HepG2 (cell line): ENCODE measurements around the gene FAM181A. TPM values are rescaled to one million over a fixed set of nuclear protein-coding genes. Genes with fewer than 3 reads are reported as not detected.

Source experiments
- ATAC-seq: fragments of 200-7000 bp; cut with Tn5 transposase; 3 replicates; pipeline ENCODE4 v1.9.1; 2020; ENCODE audit warnings: mild to moderate bottlenecking, moderate library complexity
- BruUV-seq: library from RNA; stranded (reverse); fragments of 400-500 nt; replicated peaks from 2 replicates; lab custom pipeline; 2021; lab: Mats Ljungman, UMichigan
- CTCF ChIA-PET: fragments of 300-600 bp; formaldehyde crosslinking; extraction: SDS; loops from one replicate; lab custom pipeline; 2021; ENCODE audit warnings: low total read pairs, inconsistent platforms, low intra/inter-chr PET ratio; lab: Yijun Ruan, JAX
- POLR2A ChIA-PET: fragments of 350-600 bp; sonication (Branson Sonifier 250); formaldehyde crosslinking; loops from one replicate; lab custom pipeline; 2020; ENCODE audit warnings: antibody characterized with exemption, inconsistent platforms; lab: Yijun Ruan, JAX
- DNase-seq: peaks from one replicate; pipeline ENCODE4 v3.0.0-alpha.2; 2015; ENCODE audit warnings: low spot score
- FAIRE-seq: peaks from 3 replicates; lab custom pipeline; 2011; peaks lifted over from hg19 to GRCh38; lab: Jason Lieb, UNC
- H2AFZ ChIP-seq: one replicate; pipeline ENCODE4 v1.6.1; 2011; ENCODE audit warnings: low read length, inconsistent platforms
- H3K27ac ChIP-seq: fragments of 300-600 bp; 3 replicates; pipeline ENCODE4 v1.8.0; 2011; ENCODE audit warnings: mixed run types, mild to moderate bottlenecking, mixed read lengths, low read length, inconsistent platforms; ENCODE audit not compliant: insufficient read depth; ENCODE audit errors: extremely low read length
- H3K27me3 ChIP-seq, 2 experiments: fragments of 200-600 bp in 1 of 2; 2 replicates in 1 of 2; 3 replicates in 1 of 2; pipeline versions ENCODE4 v1.6.0 to v1.8.0; 2011; ENCODE audit warnings: low read length in 2 of 2, mild to moderate bottlenecking in 2 of 2, moderate library complexity in 2 of 2, inconsistent platforms in 1 of 2; ENCODE audit not compliant: insufficient read depth in 2 of 2, control insufficient read depth in 1 of 2
- H3K36me3 ChIP-seq, 2 experiments: fragments of 200-600 bp in 1 of 2; replicated peaks in 1 of 2; 2 replicates in 1 of 2; 3 replicates in 1 of 2; pipeline versions ENCODE4 v1.5.1 to v1.8.0; 2011; ENCODE audit warnings: low read length in 2 of 2, inconsistent platforms in 1 of 2; ENCODE audit not compliant: insufficient read depth in 2 of 2, control insufficient read depth in 1 of 2
- H3K4me1 ChIP-seq: 2 replicates; pipeline ENCODE4 v1.5.1; 2012; ENCODE audit warnings: low read length, inconsistent platforms; ENCODE audit not compliant: insufficient read depth
- H3K4me2 ChIP-seq: 2 replicates; pipeline ENCODE4 v1.6.0; 2011; ENCODE audit warnings: low read depth, low read length, inconsistent platforms
- H3K4me3 ChIP-seq, 3 experiments: fragments of 200-600 bp in 1 of 3; sonication (generic), shearing (Covaris generic) in 1 of 3; replicated peaks in 1 of 3; 2 replicates each; pipeline ENCODE4 v1.5.1; 2011 to 2016; ENCODE audit warnings: low read length in 3 of 3, inconsistent platforms in 2 of 3, low read depth in 2 of 3, mild to moderate bottlenecking in 2 of 3, control low read depth in 1 of 3, mixed read lengths in 1 of 3; ENCODE audit not compliant: insufficient read depth in 1 of 3
- H3K79me2 ChIP-seq: one replicate; pipeline ENCODE4 v1.6.1; 2011; ENCODE audit warnings: low read length, inconsistent platforms; ENCODE audit not compliant: insufficient read depth
- H3K9ac ChIP-seq: 2 replicates; pipeline ENCODE4 v1.6.0; 2011; ENCODE audit warnings: mild to moderate bottlenecking, low read depth, low read length, inconsistent platforms; ENCODE audit not compliant: insufficient read depth
- H3K9me3 ChIP-seq: 2 replicates; pipeline ENCODE4 v1.5.1; 2012; ENCODE audit warnings: mild to moderate bottlenecking, low read length
- H4K20me1 ChIP-seq: 2 replicates; pipeline ENCODE4 v1.6.0; 2011; ENCODE audit warnings: inconsistent platforms, mild to moderate bottlenecking, low read length, moderate library complexity; ENCODE audit not compliant: insufficient read depth
- FOSL2 ChIP-seq: sonication (generic); formaldehyde crosslinking; IDR thresholded peaks from 2 replicates; pipeline ENCODE4 v1.4.0; 2020; ENCODE audit warnings: missing genetic modification reagents
- FOXM1 ChIP-seq: sonication (generic); formaldehyde crosslinking; IDR thresholded peaks from 2 replicates; pipeline ENCODE4 v1.5.0; 2020; ENCODE audit warnings: missing genetic modification reagents
- HES4 ChIP-seq: sonication (generic); formaldehyde crosslinking; IDR thresholded peaks from 2 replicates; pipeline ENCODE4 v1.9.0; 2021; ENCODE audit warnings: mild to moderate bottlenecking, missing genetic modification reagents, borderline replicate concordance
- HNF4A ChIP-seq: sonication (generic); formaldehyde crosslinking; IDR thresholded peaks from 2 replicates; pipeline ENCODE4 v1.4.0; 2020; ENCODE audit warnings: missing genetic modification reagents
- MEIS2 ChIP-seq: sonication (generic); formaldehyde crosslinking; IDR thresholded peaks from 2 replicates; pipeline ENCODE4 v1.9.0; 2021; ENCODE audit warnings: mild to moderate bottlenecking, missing genetic modification reagents
- NCOA2 ChIP-seq: sonication (generic); formaldehyde crosslinking; IDR thresholded peaks from 2 replicates; pipeline ENCODE4 v1.8.0; 2022; ENCODE audit warnings: inconsistent platforms
- NR2F1 ChIP-seq, 2 experiments: fragments of 450-650 bp in 1 of 2; formaldehyde crosslinking in 1 of 2; IDR thresholded peaks; 2 replicates each; pipeline versions ENCODE4 v1.5.0 to v1.6.1; 2016 to 2020; ENCODE audit warnings: mild to moderate bottlenecking in 1 of 2, missing compliant biosample characterization in 1 of 2, missing genetic modification reagents in 1 of 2, moderate library complexity in 1 of 2
- POLR2AphosphoS5 ChIP-seq: IDR thresholded peaks from 2 replicates; pipeline ENCODE4 v1.6.1; 2012; ENCODE audit warnings: low read depth, low read length
- RARA ChIP-seq: IDR thresholded peaks from 2 replicates; pipeline ENCODE4 v1.6.1; 2016; ENCODE audit warnings: missing genetic modification reagents, missing compliant biosample characterization
- RELA ChIP-seq: sonication (generic); formaldehyde crosslinking; IDR thresholded peaks from 2 replicates; pipeline ENCODE4 v1.4.0; 2020; ENCODE audit warnings: missing genetic modification reagents
- SIN3B ChIP-seq: fragments of 150-350 bp; IDR thresholded peaks from 2 replicates; pipeline ENCODE4 v1.6.1; 2014; ENCODE audit warnings: low read length
- TFDP2 ChIP-seq: sonication (generic); formaldehyde crosslinking; IDR thresholded peaks from 2 replicates; pipeline ENCODE4 v1.4.0; 2020; ENCODE audit warnings: missing genetic modification reagents
- YEATS2 ChIP-seq: sonication (generic); formaldehyde crosslinking; IDR thresholded peaks from 2 replicates; pipeline ENCODE4 v1.4.0; 2020; ENCODE audit warnings: missing genetic modification reagents, borderline replicate concordance
- ZBTB3 ChIP-seq: sonication (generic); formaldehyde crosslinking; IDR thresholded peaks from 2 replicates; pipeline ENCODE4 v1.4.0; 2020; ENCODE audit warnings: low read depth, mild to moderate bottlenecking, moderate library complexity, missing genetic modification reagents, borderline replicate concordance
- ZFP90 ChIP-seq: sonication (generic); formaldehyde crosslinking; IDR thresholded peaks from 2 replicates; pipeline ENCODE4 v1.8.0; 2022; ENCODE audit warnings: missing genetic modification reagents, mild to moderate bottlenecking, inconsistent platforms, borderline replicate concordance
- ZNF354B ChIP-seq: sonication (generic); formaldehyde crosslinking; IDR thresholded peaks from 2 replicates; pipeline ENCODE4 v1.8.0; 2022; ENCODE audit warnings: mild to moderate bottlenecking, missing genetic modification reagents
- ZNF496 ChIP-seq: sonication (generic); formaldehyde crosslinking; IDR thresholded peaks from 2 replicates; pipeline ENCODE4 v1.8.1; 2023; ENCODE audit warnings: mild to moderate bottlenecking, moderate library complexity, missing genetic modification reagents; ENCODE audit not compliant: insufficient replicate concordance
- ZNF557 ChIP-seq: sonication (generic); formaldehyde crosslinking; IDR thresholded peaks from 2 replicates; pipeline ENCODE4 v1.4.0; 2020; ENCODE audit warnings: missing genetic modification reagents
- ZNF580 ChIP-seq: IDR thresholded peaks from 2 replicates; pipeline ENCODE4 v1.6.1; 2016; ENCODE audit warnings: low read depth, borderline replicate concordance
- ZNF816 ChIP-seq: sonication (generic); formaldehyde crosslinking; IDR thresholded peaks from 2 replicates; pipeline ENCODE4 v1.8.0; 2022; ENCODE audit warnings: missing genetic modification reagents, mild to moderate bottlenecking, borderline replicate concordance
- WGBS: methylation state at CpG from one replicate; pipeline ENCODE4 v1.1.6; 2017; ENCODE audit warnings: low lambda C conversion rate; 5-methylcytosine and 5-hydroxymethylcytosine counted together
- in situ Hi-C: cut with HindIII; loops from 2 replicates; pipeline ENCODE4 v1.10.0; 2017; ENCODE audit warnings: low pct_unique_long_range_greater_than_20kb; ENCODE audit not compliant: extremely low pct_ligation_motif_present
- intact Hi-C: fragments of 100-400 bp; cut with micrococcal nuclease; formaldehyde crosslinking; loops from one replicate; pipeline ENCODE4 v1.10.0; 2022; ENCODE audit not compliant: unreplicated experiment
- polyA plus RNA-seq, 8 experiments: library from polyadenylated mRNA; depleted of rRNA in 3 of 8; stranded (reverse) in 7 of 8; unstranded in 1 of 8; fragments of >200 nt; fragmentation: Illumina TruSeq in 4 of 8; extraction: Trizol in 4 of 8; gene quantifications; 2 replicates each; pipeline versions ENCODE4 v1.2.1 to v1.2.3, GENCODE V29; 2011 to 2016; ENCODE audit warnings: low read depth in 4 of 8, missing spikeins in 1 of 8, mixed read lengths in 1 of 8; ENCODE audit not compliant: insufficient read depth in 1 of 8
- total RNA-seq, 5 experiments: library from RNA; depleted of rRNA; stranded (reverse); fragments of >200 nt; fragmentation: Illumina TruSeq; extraction: Trizol; gene quantifications; 2 replicates each; pipeline ENCODE4 v1.2.3, GENCODE V29; 2016; ENCODE audit warnings: low read depth in 1 of 5
- TF ChIP-seq, protein P1 (sequence below): sonication (generic); formaldehyde crosslinking; IDR thresholded peaks from 2 replicates; pipeline ENCODE4 v1.9.0; 2021; ENCODE audit warnings: missing genetic modification reagents, borderline replicate concordance

Gene FAM181A
- total and polyA plus RNA-seq, 2 of the 13 experiments (the other 11 are each of a cell fraction or from before 2014, with no cell fraction given), result 1.1 to 1.5 TPM

DNA sequence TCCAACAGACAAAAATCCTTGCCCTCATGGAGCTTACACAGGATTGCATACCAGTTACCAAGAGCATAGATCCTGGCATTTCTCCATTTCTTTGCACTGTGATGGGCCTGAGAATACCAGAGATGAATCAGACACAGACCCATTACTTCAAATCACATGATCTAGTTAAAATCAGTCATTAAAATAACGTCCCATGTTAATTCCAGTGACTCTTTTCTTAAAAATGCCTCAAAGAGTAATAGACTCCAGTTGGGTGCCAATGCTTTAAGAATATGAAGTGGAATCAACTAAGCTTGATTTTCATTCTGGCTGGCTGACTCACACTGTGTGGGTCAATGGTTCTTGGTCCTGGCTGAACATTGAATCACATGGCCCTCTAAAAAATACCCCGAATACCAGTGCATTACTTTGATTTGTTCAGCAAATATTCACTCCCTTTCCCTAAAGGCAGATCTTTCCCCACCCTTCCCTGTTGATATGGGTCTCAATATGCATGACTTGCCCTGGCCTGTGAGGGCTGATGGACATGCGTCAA lies 38.2 kb downstream of the FAM181A start (continued):
- TF ChIP-seq, protein P1, sequence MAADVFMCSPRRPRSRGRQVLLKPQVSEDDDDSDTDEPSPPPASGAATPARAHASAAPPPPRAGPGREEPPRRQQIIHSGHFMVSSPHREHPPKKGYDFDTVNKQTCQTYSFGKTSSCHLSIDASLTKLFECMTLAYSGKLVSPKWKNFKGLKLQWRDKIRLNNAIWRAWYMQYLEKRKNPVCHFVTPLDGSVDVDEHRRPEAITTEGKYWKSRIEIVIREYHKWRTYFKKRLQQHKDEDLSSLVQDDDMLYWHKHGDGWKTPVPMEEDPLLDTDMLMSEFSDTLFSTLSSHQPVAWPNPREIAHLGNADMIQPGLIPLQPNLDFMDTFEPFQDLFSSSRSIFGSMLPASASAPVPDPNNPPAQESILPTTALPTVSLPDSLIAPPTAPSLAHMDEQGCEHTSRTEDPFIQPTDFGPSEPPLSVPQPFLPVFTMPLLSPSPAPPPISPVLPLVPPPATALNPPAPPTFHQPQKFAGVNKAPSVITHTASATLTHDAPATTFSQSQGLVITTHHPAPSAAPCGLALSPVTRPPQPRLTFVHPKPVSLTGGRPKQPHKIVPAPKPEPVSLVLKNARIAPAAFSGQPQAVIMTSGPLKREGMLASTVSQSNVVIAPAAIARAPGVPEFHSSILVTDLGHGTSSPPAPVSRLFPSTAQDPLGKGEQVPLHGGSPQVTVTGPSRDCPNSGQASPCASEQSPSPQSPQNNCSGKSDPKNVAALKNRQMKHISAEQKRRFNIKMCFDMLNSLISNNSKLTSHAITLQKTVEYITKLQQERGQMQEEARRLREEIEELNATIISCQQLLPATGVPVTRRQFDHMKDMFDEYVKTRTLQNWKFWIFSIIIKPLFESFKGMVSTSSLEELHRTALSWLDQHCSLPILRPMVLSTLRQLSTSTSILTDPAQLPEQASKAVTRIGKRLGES, result no peak
- TF ChIP-seq YEATS2 (CRISPR knock-in tag), result no peak
- no peak for TF ChIP-seq NCOA2 (CRISPR knock-in tag)
- TF ChIP-seq ZNF816 (CRISPR knock-in tag), result no peak
- no peak for TF ChIP-seq ZNF557 (CRISPR knock-in tag)
- TF ChIP-seq ZNF496 (CRISPR knock-in tag), result no peak
- TF ChIP-seq FOXM1 (CRISPR knock-in tag), result no peak
- no peak for TF ChIP-seq ZFP90 (CRISPR knock-in tag)
- no peak for TF ChIP-seq ZBTB3 (CRISPR knock-in tag)

DNA sequence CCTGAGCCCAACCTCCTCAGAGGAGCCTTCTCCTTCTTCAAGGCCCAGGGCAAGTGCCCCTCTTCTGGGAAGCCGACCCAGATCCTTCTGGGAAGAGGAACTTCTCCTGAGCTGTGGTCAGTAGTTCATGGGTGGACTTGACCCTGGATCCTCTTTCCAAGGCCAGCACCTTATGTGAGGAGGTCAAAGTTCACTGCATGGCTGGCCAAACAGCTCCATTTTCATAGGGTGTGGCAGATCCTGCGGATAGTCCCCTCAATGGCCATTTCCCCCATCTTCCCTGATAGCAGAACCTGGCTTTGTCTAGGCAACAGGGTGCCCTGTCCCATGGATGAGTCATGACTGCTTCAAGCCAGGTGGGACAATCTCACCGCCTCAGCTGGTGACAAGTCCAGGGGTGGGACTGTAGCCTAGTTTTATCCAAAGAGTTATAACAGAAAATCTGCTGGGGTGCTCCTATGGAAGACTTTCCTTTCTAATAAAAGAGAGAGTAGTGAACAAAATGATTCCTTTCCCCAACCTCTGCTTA lies 38.9 kb downstream of the FAM181A start:
- Histone ChIP-seq H3K27me3 (peaks cover 1 to 10% of the 10 kb centered on the region in 2 experiments; a peak in 3 of 5 replicates), H2AFZ (no peak overlapping the region), H3K27ac (no peak overlapping the region), H3K9me3 (no peaks in the 10 kb centered on the region), H4K20me1 (no peaks in the 10 kb centered on the region), H3K4me3 (no peak overlapping the region), H3K4me1 (peaks cover 49% of the 10 kb centered on the region), H3K9ac (no peak overlapping the region), H3K4me2 (peak overlapping the region; percentile 20; the same call in 1 of the 2 replicates), H3K79me2 (no peaks in the 10 kb centered on the region), H3K36me3 (no peaks in the 10 kb centered on the region)
- ChIA-PET CTCF (no interaction called here), POLR2A (interaction anchor here (1.0 to 1.6 kb wide), 5 partner anchors 9 to 423 kb away, joined by 3 to 5 read pairs (median 3); partner anchors contain the start of gene SERPINA1)
- no peak for ATAC-seq
- in situ Hi-C loops (no loop called here), intact Hi-C loops (no loop called here)
- FAIRE-seq, result no peak
- no peak for DNase-seq
- WGBS, result 29% methylated on average over 1 of the region's 3 CpGs
- BruUV-seq, result no TSS peak
- TF ChIP-seq HNF4A (CRISPR knock-in tag), result peak; percentile 32
- no peak for TF ChIP-seq ZNF580 (CRISPR knock-in tag)
- TF ChIP-seq FOSL2 (CRISPR knock-in tag), result peak; percentile 69
- TF ChIP-seq POLR2AphosphoS5, result no peak
- 0 out of 2 replicates have a peak, but pooled peaks have one; percentile 6 for TF ChIP-seq RARA (CRISPR knock-in tag)
- TF ChIP-seq NR2F1 (CRISPR knock-in tag; IDR thresholded peaks at IDR 0.05), result 0 out of 4 replicates have a peak, but pooled peaks of 1 of the 2 experiments have one; percentile 21
- TF ChIP-seq ZNF354B (CRISPR knock-in tag), result no peak
- TF ChIP-seq RELA, result no peak
- no peak for TF ChIP-seq SIN3B
- TF ChIP-seq HES4 (CRISPR knock-in tag), result no peak
- no peak for TF ChIP-seq TFDP2 (CRISPR knock-in tag)
- TF ChIP-seq MEIS2 (CRISPR knock-in tag), result no peak
